Measurements from ENCODE around the gene ERCC6L. TPM values are rescaled to one million over a fixed set of nuclear protein-coding genes. Genes with fewer than 3 reads are reported as not detected.

ERCC6L gene
- total and polyA plus RNA-seq, 2 of the 13 experiments (the other 11 are each of a cell fraction or from before 2014, with no cell fraction given) = 0.86 to 9.5 TPM

GRCh38 chrX:72271091-72271788 is 32.4 kb upstream of the ERCC6L start:
- Histone ChIP-seq H2AFZ (ENCODE audit: low read length) (no peak overlapping the region), H3K79me2 (ENCODE audit: insufficient read depth, low read length) (peaks cover 20% of the 10 kb centered on the region), H3K27me3 (ENCODE audit: control insufficient read depth in 1 of 2, insufficient read depth in 2 of 2, low read length in 2 of 2) (no peaks in the 10 kb centered on the region), H3K9me3 (ENCODE audit: low read length) (no peaks in the 10 kb centered on the region), H3K9ac (ENCODE audit: insufficient read depth, low read depth, low read length) (no peak overlapping the region), H3K4me3 (replicated peaks in 1 of 3; ENCODE audit: insufficient read depth in 1 of 3, low read depth in 2 of 3, low read length in 3 of 3) (no peak overlapping the region), H4K20me1 (ENCODE audit: insufficient read depth, low read length) (peaks cover 20% of the 10 kb centered on the region; the same call in 1 of the 2 replicates), H3K4me2 (ENCODE audit: low read depth, low read length) (no peak overlapping the region), H3K36me3 (replicated peaks in 1 of 2; ENCODE audit: control insufficient read depth in 1 of 2, insufficient read depth in 2 of 2, low read length in 2 of 2) (peaks cover 3 to 36% of the 10 kb centered on the region in 2 experiments), H3K4me1 (ENCODE audit: insufficient read depth, low read length) (peaks cover 35% of the 10 kb centered on the region), H3K27ac (ENCODE audit: extremely low read length, insufficient read depth, low read length) (no peak overlapping the region)
- 100% methylated on average over 1 of the region's 3 CpGs for WGBS (ENCODE audit: low lambda C conversion rate)
- in situ Hi-C loops (cut with HindIII; ENCODE audit: extremely low pct_ligation_motif_present, low pct_unique_long_range_greater_than_20kb) (no loop called here), intact Hi-C loops (cut with micrococcal nuclease; ENCODE audit: unreplicated experiment) (no loop called here)
- DNase-seq (ENCODE audit: low spot score) (no peak), ATAC-seq (peak; percentile 23; the same call in 1 of the 3 replicates), FAIRE-seq (no peak)
- no peak for TF ChIP-seq CEBPG (CRISPR knock-in tag; IDR thresholded peaks at IDR 0.05)
- 0 out of 4 replicates have a peak, but pooled peaks of 1 of the 2 experiments have one; percentile 6 for TF ChIP-seq POLR2A (IDR thresholded peaks at IDR 0.05; ENCODE audit: insufficient read depth in 1 of 2, low read depth in 2 of 2, low read length in 2 of 2)
- peak; percentile 41; the same call in 1 of the 2 replicates for TF ChIP-seq POLR2AphosphoS5 (IDR thresholded peaks at IDR 0.05; ENCODE audit: low read depth, low read length)
- BruUV-seq (replicated peaks) = no TSS peak
- ChIA-PET POLR2A (interaction anchor here (0.6 kb wide), 1 partner anchor 24 kb away, joined by 3 read pairs; no protein-coding TSS in a partner anchor), CTCF (ENCODE audit: low intra/inter-chr PET ratio, low total read pairs) (no interaction called here)

- ChIA-PET CTCF (ENCODE audit: low intra/inter-chr PET ratio, low total read pairs) (no interaction called here), POLR2A (interaction anchor here (0.6 kb wide), 1 partner anchor 23 kb away, joined by 3 read pairs; no protein-coding TSS in a partner anchor)
- no peak overlapping the region for H3K4me3 ChIP-seq (replicated peaks in 1 of 3; ENCODE audit: insufficient read depth in 1 of 3, low read depth in 2 of 3, low read length in 3 of 3)
- H3K79me2 ChIP-seq (ENCODE audit: insufficient read depth, low read length) = peaks cover 12% of the 10 kb centered on the region
- H3K4me1 ChIP-seq (ENCODE audit: insufficient read depth, low read length) = peaks cover 28% of the 10 kb centered on the region
- FAIRE-seq = no peak
- 94% methylated on average over 3 of the region's 5 CpGs for WGBS (ENCODE audit: low lambda C conversion rate)
- in situ Hi-C loops (cut with HindIII; ENCODE audit: extremely low pct_ligation_motif_present, low pct_unique_long_range_greater_than_20kb) = no loop called here
- no peak overlapping the region for H3K9ac ChIP-seq (ENCODE audit: insufficient read depth, low read depth, low read length)
- H2AFZ ChIP-seq (ENCODE audit: low read length) = no peak overlapping the region
- peaks cover 2 to 36% of the 10 kb centered on the region in 2 experiments for H3K36me3 ChIP-seq (replicated peaks in 1 of 2; ENCODE audit: control insufficient read depth in 1 of 2, insufficient read depth in 2 of 2, low read length in 2 of 2)
- no TSS peak for BruUV-seq (replicated peaks)
- TF ChIP-seq SRF (IDR thresholded peaks at IDR 0.05; ENCODE audit: low read depth, low read length) (no peak), ZNF12 (CRISPR knock-in tag; IDR thresholded peaks at IDR 0.05) (no peak), CBX1 (IDR thresholded peaks at IDR 0.05; ENCODE audit: low read depth) (no peak), RBM22 (optimal IDR thresholded peaks at IDR 0.05; ENCODE audit: low read length) (peak; percentile 58), POLR2G (IDR thresholded peaks at IDR 0.05; ENCODE audit: low read depth, low read length) (0 out of 2 replicates have a peak, but pooled peaks have one; percentile 32), MTF2 (CRISPR knock-in tag; IDR thresholded peaks at IDR 0.05; ENCODE audit: borderline replicate concordance) (no peak), RBFOX2 (IDR thresholded peaks at IDR 0.05; ENCODE audit: low read depth, low read length) (peak; percentile 51), CC2D1A (CRISPR knock-in tag; IDR thresholded peaks at IDR 0.05) (no peak), ZNF691 (CRISPR knock-in tag; IDR thresholded peaks at IDR 0.05; ENCODE audit: borderline replicate concordance, low read depth) (no peak), GTF3A (CRISPR knock-in tag; conservative IDR thresholded peaks at IDR 0.05) (no peak), ZNF569 (CRISPR knock-in tag; IDR thresholded peaks at IDR 0.05; ENCODE audit: borderline replicate concordance) (no peak), SIX4 (CRISPR knock-in tag; IDR thresholded peaks at IDR 0.05) (no peak)
- intact Hi-C loops (cut with micrococcal nuclease; ENCODE audit: unreplicated experiment) = no loop called here
- H3K27ac ChIP-seq (ENCODE audit: extremely low read length, insufficient read depth, low read length) = no peak overlapping the region
- H4K20me1 ChIP-seq (ENCODE audit: insufficient read depth, low read length) = peaks cover 20% of the 10 kb centered on the region; the same call in 1 of the 2 replicates
- H3K9me3 ChIP-seq (ENCODE audit: low read length) = no peaks in the 10 kb centered on the region
- no peaks in the 10 kb centered on the region for H3K27me3 ChIP-seq (ENCODE audit: control insufficient read depth in 1 of 2, insufficient read depth in 2 of 2, low read length in 2 of 2)
- no peak for DNase-seq (ENCODE audit: low spot score)
- ATAC-seq = no peak
- H3K4me2 ChIP-seq (ENCODE audit: low read depth, low read length) = no peak overlapping the region
Measured at GRCh38 chrX:72270316-72270866, 31.6 kb upstream of the ERCC6L start.

All from HepG2 (cell line).